ENCODE measurements around the gene ASAH2. TPM values are rescaled to one million over a fixed set of nuclear protein-coding genes. Genes with fewer than 3 reads are reported as not detected.

Gene ASAH2
- total and polyA plus RNA-seq, 2 of the 13 experiments (the other 11 are each of a cell fraction or from before 2014, with no cell fraction given) = 16.0 to 17.9 TPM

DNA sequence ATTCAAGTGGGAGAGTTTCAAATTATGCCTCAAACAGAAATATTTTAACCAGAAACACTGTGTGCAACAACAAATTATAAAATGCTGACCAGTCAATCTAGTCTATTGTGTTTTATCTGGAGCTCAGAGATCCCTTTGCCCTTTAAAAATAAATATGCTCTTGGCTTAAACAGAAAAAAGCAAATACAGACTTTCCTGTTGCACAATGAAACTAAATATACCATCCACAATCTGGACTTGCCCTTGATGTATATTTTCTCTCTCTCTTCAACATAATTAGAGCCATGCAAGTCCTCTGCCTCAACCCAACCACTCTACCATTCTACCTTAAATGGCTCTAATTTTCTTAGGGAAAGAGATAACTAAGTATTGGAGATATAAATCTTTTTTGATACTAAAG, 34.9 kb downstream of the ASAH2 start (continued):
- TF ChIP-seq, protein P1, sequence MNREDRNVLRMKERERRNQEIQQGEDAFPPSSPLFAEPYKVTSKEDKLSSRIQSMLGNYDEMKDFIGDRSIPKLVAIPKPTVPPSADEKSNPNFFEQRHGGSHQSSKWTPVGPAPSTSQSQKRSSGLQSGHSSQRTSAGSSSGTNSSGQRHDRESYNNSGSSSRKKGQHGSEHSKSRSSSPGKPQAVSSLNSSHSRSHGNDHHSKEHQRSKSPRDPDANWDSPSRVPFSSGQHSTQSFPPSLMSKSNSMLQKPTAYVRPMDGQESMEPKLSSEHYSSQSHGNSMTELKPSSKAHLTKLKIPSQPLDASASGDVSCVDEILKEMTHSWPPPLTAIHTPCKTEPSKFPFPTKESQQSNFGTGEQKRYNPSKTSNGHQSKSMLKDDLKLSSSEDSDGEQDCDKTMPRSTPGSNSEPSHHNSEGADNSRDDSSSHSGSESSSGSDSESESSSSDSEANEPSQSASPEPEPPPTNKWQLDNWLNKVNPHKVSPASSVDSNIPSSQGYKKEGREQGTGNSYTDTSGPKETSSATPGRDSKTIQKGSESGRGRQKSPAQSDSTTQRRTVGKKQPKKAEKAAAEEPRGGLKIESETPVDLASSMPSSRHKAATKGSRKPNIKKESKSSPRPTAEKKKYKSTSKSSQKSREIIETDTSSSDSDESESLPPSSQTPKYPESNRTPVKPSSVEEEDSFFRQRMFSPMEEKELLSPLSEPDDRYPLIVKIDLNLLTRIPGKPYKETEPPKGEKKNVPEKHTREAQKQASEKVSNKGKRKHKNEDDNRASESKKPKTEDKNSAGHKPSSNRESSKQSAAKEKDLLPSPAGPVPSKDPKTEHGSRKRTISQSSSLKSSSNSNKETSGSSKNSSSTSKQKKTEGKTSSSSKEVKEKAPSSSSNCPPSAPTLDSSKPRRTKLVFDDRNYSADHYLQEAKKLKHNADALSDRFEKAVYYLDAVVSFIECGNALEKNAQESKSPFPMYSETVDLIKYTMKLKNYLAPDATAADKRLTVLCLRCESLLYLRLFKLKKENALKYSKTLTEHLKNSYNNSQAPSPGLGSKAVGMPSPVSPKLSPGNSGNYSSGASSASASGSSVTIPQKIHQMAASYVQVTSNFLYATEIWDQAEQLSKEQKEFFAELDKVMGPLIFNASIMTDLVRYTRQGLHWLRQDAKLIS (CRISPR knock-in tag; IDR thresholded peaks at IDR 0.05) = no peak
- TF ChIP-seq, protein P2, sequence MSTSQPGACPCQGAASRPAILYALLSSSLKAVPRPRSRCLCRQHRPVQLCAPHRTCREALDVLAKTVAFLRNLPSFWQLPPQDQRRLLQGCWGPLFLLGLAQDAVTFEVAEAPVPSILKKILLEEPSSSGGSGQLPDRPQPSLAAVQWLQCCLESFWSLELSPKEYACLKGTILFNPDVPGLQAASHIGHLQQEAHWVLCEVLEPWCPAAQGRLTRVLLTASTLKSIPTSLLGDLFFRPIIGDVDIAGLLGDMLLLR (CRISPR knock-in tag; IDR thresholded peaks at IDR 0.05) = no peak
- TF ChIP-seq HMG20B (CRISPR knock-in tag; conservative IDR thresholded peaks at IDR 0.05) (peak; percentile 79; the same call in 1 of the 2 replicates), FOXA3 (CRISPR knock-in tag; IDR thresholded peaks at IDR 0.05) (peak; percentile 95), MAFF (IDR thresholded peaks at IDR 0.05; ENCODE audit: low read depth, low read length) (peak; percentile 97), POGZ (CRISPR knock-in tag; IDR thresholded peaks at IDR 0.05) (0 out of 2 replicates have a peak, but pooled peaks have one; percentile 47), MAFG (CRISPR knock-in tag; IDR thresholded peaks at IDR 0.05) (0 out of 2 replicates have a peak, but pooled peaks have one; percentile 16), TRIM24 (CRISPR knock-in tag; IDR thresholded peaks at IDR 0.05) (no peak), ZNF782 (CRISPR knock-in tag; IDR thresholded peaks at IDR 0.05; ENCODE audit: borderline replicate concordance) (no peak), CREM (IDR thresholded peaks at IDR 0.05) (peak; percentile 91), CREM (CRISPR knock-in tag; IDR thresholded peaks at IDR 0.05) (no peak), ZMYM4 (CRISPR knock-in tag; IDR thresholded peaks at IDR 0.05) (peak; percentile 32; the same call in 1 of the 2 replicates), TMF1 (CRISPR knock-in tag; IDR thresholded peaks at IDR 0.05; ENCODE audit: low read depth) (no peak), FOXA1 (IDR thresholded peaks at IDR 0.05) (no peak), FOXA1 (CRISPR knock-in tag; IDR thresholded peaks at IDR 0.05) (peak; percentile 92), GZF1 (CRISPR knock-in tag; IDR thresholded peaks at IDR 0.05) (no peak)
- TF ChIP-seq, protein P3, sequence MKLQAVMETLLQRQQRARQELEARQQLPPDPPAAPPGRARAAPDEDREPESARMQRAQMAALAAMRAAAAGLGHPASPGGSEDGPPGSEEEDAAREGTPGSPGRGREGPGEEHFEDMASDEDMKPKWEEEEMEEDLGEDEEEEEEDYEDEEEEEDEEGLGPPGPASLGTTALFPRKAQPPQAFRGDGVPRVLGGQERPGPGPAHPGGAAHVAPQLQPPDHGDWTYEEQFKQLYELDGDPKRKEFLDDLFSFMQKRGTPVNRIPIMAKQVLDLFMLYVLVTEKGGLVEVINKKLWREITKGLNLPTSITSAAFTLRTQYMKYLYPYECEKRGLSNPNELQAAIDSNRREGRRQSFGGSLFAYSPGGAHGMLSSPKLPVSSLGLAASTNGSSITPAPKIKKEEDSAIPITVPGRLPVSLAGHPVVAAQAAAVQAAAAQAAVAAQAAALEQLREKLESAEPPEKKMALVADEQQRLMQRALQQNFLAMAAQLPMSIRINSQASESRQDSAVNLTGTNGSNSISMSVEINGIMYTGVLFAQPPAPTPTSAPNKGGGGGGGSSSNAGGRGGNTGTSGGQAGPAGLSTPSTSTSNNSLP (IDR thresholded peaks at IDR 0.05; ENCODE audit: low read depth, low read length) = peak; percentile 93
- TF ChIP-seq, protein P4, sequence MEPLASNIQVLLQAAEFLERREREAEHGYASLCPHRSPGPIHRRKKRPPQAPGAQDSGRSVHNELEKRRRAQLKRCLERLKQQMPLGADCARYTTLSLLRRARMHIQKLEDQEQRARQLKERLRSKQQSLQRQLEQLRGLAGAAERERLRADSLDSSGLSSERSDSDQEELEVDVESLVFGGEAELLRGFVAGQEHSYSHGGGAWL (CRISPR knock-in tag; IDR thresholded peaks at IDR 0.05) = no peak
- TF ChIP-seq, protein P5, sequence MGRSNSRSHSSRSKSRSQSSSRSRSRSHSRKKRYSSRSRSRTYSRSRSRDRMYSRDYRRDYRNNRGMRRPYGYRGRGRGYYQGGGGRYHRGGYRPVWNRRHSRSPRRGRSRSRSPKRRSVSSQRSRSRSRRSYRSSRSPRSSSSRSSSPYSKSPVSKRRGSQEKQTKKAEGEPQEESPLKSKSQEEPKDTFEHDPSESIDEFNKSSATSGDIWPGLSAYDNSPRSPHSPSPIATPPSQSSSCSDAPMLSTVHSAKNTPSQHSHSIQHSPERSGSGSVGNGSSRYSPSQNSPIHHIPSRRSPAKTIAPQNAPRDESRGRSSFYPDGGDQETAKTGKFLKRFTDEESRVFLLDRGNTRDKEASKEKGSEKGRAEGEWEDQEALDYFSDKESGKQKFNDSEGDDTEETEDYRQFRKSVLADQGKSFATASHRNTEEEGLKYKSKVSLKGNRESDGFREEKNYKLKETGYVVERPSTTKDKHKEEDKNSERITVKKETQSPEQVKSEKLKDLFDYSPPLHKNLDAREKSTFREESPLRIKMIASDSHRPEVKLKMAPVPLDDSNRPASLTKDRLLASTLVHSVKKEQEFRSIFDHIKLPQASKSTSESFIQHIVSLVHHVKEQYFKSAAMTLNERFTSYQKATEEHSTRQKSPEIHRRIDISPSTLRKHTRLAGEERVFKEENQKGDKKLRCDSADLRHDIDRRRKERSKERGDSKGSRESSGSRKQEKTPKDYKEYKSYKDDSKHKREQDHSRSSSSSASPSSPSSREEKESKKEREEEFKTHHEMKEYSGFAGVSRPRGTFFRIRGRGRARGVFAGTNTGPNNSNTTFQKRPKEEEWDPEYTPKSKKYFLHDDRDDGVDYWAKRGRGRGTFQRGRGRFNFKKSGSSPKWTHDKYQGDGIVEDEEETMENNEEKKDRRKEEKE (IDR thresholded peaks at IDR 0.05) = no peak

Measured in HepG2 (cell line).